HepG2 (cell line): Measurements from ENCODE around the gene DSCAM.

ENCODE experiments used
- MYC ChIP-seq: sonication (generic); formaldehyde crosslinking; IDR thresholded peaks from 2 replicates; pipeline ENCODE4 v1.9.0; 2021; ENCODE audit warnings: missing genetic modification reagents, borderline replicate concordance
- NRL ChIP-seq: sonication (generic); formaldehyde crosslinking; IDR thresholded peaks from 2 replicates; pipeline ENCODE4 v1.5.0; 2020; ENCODE audit warnings: missing genetic modification reagents, mild to moderate bottlenecking, moderate library complexity, borderline replicate concordance
- POLR2AphosphoS5 ChIP-seq: IDR thresholded peaks from 2 replicates; pipeline ENCODE4 v1.6.1; 2012; ENCODE audit warnings: low read depth, low read length
- ZNF839 ChIP-seq: sonication (generic); formaldehyde crosslinking; IDR thresholded peaks from 2 replicates; pipeline ENCODE4 v1.4.0; 2020; ENCODE audit warnings: missing genetic modification reagents, mild to moderate bottlenecking, borderline replicate concordance
- ZSCAN20 ChIP-seq: sonication (generic); formaldehyde crosslinking; IDR thresholded peaks from 2 replicates; pipeline ENCODE4 v1.4.0; 2020; ENCODE audit warnings: missing genetic modification reagents, mild to moderate bottlenecking, borderline replicate concordance
- TF ChIP-seq, protein P1 (sequence below): sonication (generic); formaldehyde crosslinking; IDR thresholded peaks from 2 replicates; pipeline ENCODE4 v1.4.0; 2020; ENCODE audit warnings: missing genetic modification reagents
- TF ChIP-seq, protein P2 (sequence below): sonication (generic); formaldehyde crosslinking; IDR thresholded peaks from 2 replicates; pipeline ENCODE4 v1.5.0; 2020; ENCODE audit warnings: mild to moderate bottlenecking, missing genetic modification reagents, moderate library complexity
- TF ChIP-seq, protein P3 (sequence below): sonication (generic); formaldehyde crosslinking; IDR thresholded peaks from 2 replicates; pipeline ENCODE4 v1.4.0; 2020; ENCODE audit warnings: missing genetic modification reagents

DNA sequence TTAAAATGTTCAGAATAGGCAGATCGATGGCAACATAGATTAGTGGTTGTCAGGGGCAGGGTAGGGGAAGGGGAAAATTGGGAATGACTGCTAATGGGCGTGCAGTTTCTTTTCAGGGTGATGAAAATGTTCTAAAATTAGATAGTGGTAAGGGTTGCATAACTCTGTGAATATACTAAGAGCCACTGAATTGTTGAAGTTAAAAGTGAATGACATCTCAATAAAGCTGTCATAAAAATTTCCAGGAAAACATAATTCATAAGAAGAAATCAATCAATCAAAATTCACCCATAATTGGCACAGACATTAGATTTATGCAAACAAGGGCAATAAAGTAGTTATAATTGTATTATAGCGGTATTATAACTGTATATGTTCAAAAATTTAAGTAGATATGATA is 751.5 kb downstream of the DSCAM start:
- no peak for TF ChIP-seq POLR2AphosphoS5
- TF ChIP-seq, protein P1, sequence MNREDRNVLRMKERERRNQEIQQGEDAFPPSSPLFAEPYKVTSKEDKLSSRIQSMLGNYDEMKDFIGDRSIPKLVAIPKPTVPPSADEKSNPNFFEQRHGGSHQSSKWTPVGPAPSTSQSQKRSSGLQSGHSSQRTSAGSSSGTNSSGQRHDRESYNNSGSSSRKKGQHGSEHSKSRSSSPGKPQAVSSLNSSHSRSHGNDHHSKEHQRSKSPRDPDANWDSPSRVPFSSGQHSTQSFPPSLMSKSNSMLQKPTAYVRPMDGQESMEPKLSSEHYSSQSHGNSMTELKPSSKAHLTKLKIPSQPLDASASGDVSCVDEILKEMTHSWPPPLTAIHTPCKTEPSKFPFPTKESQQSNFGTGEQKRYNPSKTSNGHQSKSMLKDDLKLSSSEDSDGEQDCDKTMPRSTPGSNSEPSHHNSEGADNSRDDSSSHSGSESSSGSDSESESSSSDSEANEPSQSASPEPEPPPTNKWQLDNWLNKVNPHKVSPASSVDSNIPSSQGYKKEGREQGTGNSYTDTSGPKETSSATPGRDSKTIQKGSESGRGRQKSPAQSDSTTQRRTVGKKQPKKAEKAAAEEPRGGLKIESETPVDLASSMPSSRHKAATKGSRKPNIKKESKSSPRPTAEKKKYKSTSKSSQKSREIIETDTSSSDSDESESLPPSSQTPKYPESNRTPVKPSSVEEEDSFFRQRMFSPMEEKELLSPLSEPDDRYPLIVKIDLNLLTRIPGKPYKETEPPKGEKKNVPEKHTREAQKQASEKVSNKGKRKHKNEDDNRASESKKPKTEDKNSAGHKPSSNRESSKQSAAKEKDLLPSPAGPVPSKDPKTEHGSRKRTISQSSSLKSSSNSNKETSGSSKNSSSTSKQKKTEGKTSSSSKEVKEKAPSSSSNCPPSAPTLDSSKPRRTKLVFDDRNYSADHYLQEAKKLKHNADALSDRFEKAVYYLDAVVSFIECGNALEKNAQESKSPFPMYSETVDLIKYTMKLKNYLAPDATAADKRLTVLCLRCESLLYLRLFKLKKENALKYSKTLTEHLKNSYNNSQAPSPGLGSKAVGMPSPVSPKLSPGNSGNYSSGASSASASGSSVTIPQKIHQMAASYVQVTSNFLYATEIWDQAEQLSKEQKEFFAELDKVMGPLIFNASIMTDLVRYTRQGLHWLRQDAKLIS (CRISPR knock-in tag), result no peak
- no peak for TF ChIP-seq MYC (CRISPR knock-in tag)
- TF ChIP-seq, protein P2, sequence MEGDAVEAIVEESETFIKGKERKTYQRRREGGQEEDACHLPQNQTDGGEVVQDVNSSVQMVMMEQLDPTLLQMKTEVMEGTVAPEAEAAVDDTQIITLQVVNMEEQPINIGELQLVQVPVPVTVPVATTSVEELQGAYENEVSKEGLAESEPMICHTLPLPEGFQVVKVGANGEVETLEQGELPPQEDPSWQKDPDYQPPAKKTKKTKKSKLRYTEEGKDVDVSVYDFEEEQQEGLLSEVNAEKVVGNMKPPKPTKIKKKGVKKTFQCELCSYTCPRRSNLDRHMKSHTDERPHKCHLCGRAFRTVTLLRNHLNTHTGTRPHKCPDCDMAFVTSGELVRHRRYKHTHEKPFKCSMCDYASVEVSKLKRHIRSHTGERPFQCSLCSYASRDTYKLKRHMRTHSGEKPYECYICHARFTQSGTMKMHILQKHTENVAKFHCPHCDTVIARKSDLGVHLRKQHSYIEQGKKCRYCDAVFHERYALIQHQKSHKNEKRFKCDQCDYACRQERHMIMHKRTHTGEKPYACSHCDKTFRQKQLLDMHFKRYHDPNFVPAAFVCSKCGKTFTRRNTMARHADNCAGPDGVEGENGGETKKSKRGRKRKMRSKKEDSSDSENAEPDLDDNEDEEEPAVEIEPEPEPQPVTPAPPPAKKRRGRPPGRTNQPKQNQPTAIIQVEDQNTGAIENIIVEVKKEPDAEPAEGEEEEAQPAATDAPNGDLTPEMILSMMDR (CRISPR knock-in tag), result no peak
- no peak for TF ChIP-seq ZSCAN20
- TF ChIP-seq ZNF839 (CRISPR knock-in tag), result no peak
- TF ChIP-seq NRL (CRISPR knock-in tag), result no peak
- TF ChIP-seq, protein P3, sequence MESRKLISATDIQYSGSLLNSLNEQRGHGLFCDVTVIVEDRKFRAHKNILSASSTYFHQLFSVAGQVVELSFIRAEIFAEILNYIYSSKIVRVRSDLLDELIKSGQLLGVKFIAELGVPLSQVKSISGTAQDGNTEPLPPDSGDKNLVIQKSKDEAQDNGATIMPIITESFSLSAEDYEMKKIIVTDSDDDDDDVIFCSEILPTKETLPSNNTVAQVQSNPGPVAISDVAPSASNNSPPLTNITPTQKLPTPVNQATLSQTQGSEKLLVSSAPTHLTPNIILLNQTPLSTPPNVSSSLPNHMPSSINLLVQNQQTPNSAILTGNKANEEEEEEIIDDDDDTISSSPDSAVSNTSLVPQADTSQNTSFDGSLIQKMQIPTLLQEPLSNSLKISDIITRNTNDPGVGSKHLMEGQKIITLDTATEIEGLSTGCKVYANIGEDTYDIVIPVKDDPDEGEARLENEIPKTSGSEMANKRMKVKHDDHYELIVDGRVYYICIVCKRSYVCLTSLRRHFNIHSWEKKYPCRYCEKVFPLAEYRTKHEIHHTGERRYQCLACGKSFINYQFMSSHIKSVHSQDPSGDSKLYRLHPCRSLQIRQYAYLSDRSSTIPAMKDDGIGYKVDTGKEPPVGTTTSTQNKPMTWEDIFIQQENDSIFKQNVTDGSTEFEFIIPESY (CRISPR knock-in tag), result no peak
